Tibial nerve (tissue), 4 donors: ENCODE results near the gene NEK4. TPM values are rescaled to one million over a fixed set of nuclear protein-coding genes. Genes with fewer than 3 reads are reported as not detected.

Experiments used
- DNase-seq, 2 donors: peaks; one replicate each; pipeline ENCODE4 v3.0.0-alpha.2; 2019; ENCODE audit warnings: low spot score in 2 of 2
- H3K27ac ChIP-seq, 4 donors: fragments of 200-600 bp; sonication (generic) in 3 of 4; one replicate each; pipeline ENCODE4 v1.5.1; 2017 to 2019; ENCODE audit warnings: mild to moderate bottlenecking in 1 of 4
- H3K27me3 ChIP-seq, 2 donors: fragments of 200-600 bp; sonication (generic) in 1 of 2; one replicate each; pipeline versions ENCODE4 v1.5.1 to v1.6.0; 2017 to 2019
- H3K36me3 ChIP-seq, 3 donors: fragments of 200-600 bp; sonication (generic); one replicate each; pipeline ENCODE4 v1.5.1; 2018 to 2019
- H3K4me1 ChIP-seq, 4 donors: fragments of 200-600 bp; sonication (generic) in 3 of 4; one replicate each; pipeline ENCODE4 v1.5.1; 2017 to 2019
- H3K4me3 ChIP-seq, 4 donors: fragments of 200-600 bp; sonication (generic) in 3 of 4; one replicate each; pipeline ENCODE4 v1.5.1; 2017 to 2019; ENCODE audit warnings: mild to moderate bottlenecking in 1 of 4, moderate library complexity in 1 of 4
- H3K9me3 ChIP-seq, 4 donors: fragments of 200-600 bp; sonication (generic) in 3 of 4; one replicate each; pipeline ENCODE4 v1.5.1; 2017 to 2019
- CTCF ChIP-seq, 5 experiments: fragments of 200-600 bp in 3 of 5; fragments of 450-650 bp in 2 of 5; sonication (generic) in 3 of 5; IDR thresholded peaks; one replicate each; pipeline ENCODE4 v1.5.1; 2016 to 2019; ENCODE audit warnings: antibody characterized with exemption in 5 of 5, mild to moderate bottlenecking in 3 of 5, moderate library complexity in 2 of 5
- EP300 ChIP-seq, 2 donors: sonication (generic); formaldehyde crosslinking; IDR thresholded peaks; one replicate each; pipeline ENCODE4 v1.6.1; 2017; ENCODE audit warnings: antibody characterized with exemption in 2 of 2, mild to moderate bottlenecking in 1 of 2
- POLR2A ChIP-seq, 2 donors: fragments of 450-650 bp; IDR thresholded peaks; one replicate each; pipeline ENCODE4 v1.6.1; 2017; ENCODE audit warnings: antibody characterized with exemption in 2 of 2, mild to moderate bottlenecking in 2 of 2, moderate library complexity in 2 of 2
- WGBS, 2 donors: methylation state at CpG; one replicate each; pipeline ENCODE4 v1.1.5; 2018; 5-methylcytosine and 5-hydroxymethylcytosine counted together
- total RNA-seq, 4 donors: library from RNA; depleted of rRNA; stranded (reverse); fragments of >200 nt; gene quantifications; one replicate each; pipeline ENCODE4 v1.1.0, GENCODE V29; 2016

The NEK4 gene
- total RNA-seq, 4 donors from 2014 or later, result 19.2 to 26.7 (median 20.5) TPM

- Histone ChIP-seq H3K27me3 (no peaks in the 10 kb centered on the region), H3K4me3 (no peak overlapping the region), H3K9me3 (no peaks in the 10 kb centered on the region), H3K27ac (no peak overlapping the region), H3K4me1 (no peaks in the 10 kb centered on the region), H3K36me3 (peaks cover 0 to 55% (median 0%) of the 10 kb centered on the region in 3 donors)
- DNase-seq, result no peak
- WGBS, 2 donors, result 84 to 85% methylated on average over 6 of the region's 6 CpGs
- TF ChIP-seq POLR2A (IDR thresholded peaks at IDR 0.05) (no peak), EP300 (IDR thresholded peaks at IDR 0.05) (no peak), CTCF (IDR thresholded peaks at IDR 0.05) (no peak)
These were observed 45.5 kb upstream of the NEK4 start for GRCh38 chr3:52816199-52816598.

GRCh38 chr3:52813810-52814209, 43.1 kb upstream of the NEK4 start:
- no peak for DNase-seq
- H3K36me3 ChIP-seq, result peaks cover 0 to 34% (median 0%) of the 10 kb centered on the region in 3 donors
- no peaks in the 10 kb centered on the region for H3K4me1 ChIP-seq
- no peak overlapping the region for H3K27ac ChIP-seq
- H3K4me3 ChIP-seq, result no peak overlapping the region
- H3K9me3 ChIP-seq, result no peaks in the 10 kb centered on the region
- H3K27me3 ChIP-seq, result no peaks in the 10 kb centered on the region
- TF ChIP-seq EP300 (IDR thresholded peaks at IDR 0.05), result no peak
- 78 to 80% methylated on average over 7 to 8 of the region's 8 CpGs for WGBS, 2 donors

GRCh38 chr3:52811452-52812011, 40.8 kb upstream of the NEK4 start:
- peaks cover 0 to 22% (median 0%) of the 10 kb centered on the region in 3 donors for H3K36me3 ChIP-seq
- H3K9me3 ChIP-seq, result no peaks in the 10 kb centered on the region
- no peak for TF ChIP-seq CTCF (IDR thresholded peaks at IDR 0.05)
- TF ChIP-seq POLR2A (IDR thresholded peaks at IDR 0.05), result no peak
- TF ChIP-seq EP300 (IDR thresholded peaks at IDR 0.05), result no peak
- H3K27ac ChIP-seq, result no peak overlapping the region
- whole genome bisulfite sequencing, 2 donors, result 83 to 90% methylated on average over 5 to 7 of the region's 7 CpGs
- H3K4me3 ChIP-seq, result no peak overlapping the region
- no peaks in the 10 kb centered on the region for H3K27me3 ChIP-seq
- DNase-seq, result no peak
- no peaks in the 10 kb centered on the region for H3K4me1 ChIP-seq

- no peak for DNase-seq
- 88 to 91% methylated on average over 11 of the region's 11 CpGs for WGBS, 2 donors
- Histone ChIP-seq H3K27me3 (no peaks in the 10 kb centered on the region), H3K4me1 (no peaks in the 10 kb centered on the region), H3K9me3 (no peaks in the 10 kb centered on the region), H3K27ac (no peak overlapping the region), H3K4me3 (no peak overlapping the region), H3K36me3 (peaks cover 0 to 16% (median 0%) of the 10 kb centered on the region in 3 donors)
- no peak for TF ChIP-seq POLR2A (IDR thresholded peaks at IDR 0.05)
- no peak for TF ChIP-seq EP300 (IDR thresholded peaks at IDR 0.05)
- no peak for TF ChIP-seq CTCF (IDR thresholded peaks at IDR 0.05)
These were observed 40.2 kb upstream of the NEK4 start for GRCh38 chr3:52810923-52811322.

DNA sequence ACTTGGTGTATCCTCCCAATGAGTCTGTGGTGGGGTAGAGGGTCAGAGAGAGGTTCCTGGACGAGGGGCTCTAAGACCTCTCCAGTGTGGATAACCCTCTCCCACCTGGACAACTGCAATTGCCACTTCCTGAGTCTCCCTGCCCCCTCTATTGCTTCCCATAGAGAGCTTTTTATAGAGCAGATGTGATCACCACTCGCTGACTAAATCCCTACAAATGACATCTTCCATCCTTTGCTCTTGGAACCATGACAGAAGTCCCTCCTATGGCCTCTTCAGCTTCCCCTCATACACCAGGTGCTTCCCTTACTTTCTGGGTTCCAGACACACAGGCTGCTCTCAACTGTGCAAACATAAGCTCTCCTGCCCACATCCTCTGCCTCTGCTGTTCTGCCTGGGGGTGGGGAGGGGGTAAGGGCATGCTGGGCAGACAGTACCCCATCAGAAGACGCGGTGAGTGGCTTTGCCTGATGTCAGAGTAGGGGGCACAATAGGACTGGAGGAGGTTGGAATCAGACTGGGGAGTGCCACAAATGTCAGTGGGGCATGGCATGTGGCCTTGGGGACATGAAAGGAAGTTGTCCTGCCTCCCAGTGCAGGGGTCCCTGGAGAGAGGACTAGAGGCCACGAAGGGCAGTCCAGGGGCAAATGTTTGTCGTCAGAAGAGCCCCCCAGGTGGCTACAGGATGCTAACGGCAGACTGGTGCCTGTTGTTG, 39.1 kb upstream of the NEK4 start:
- Histone ChIP-seq H3K27ac (no peak overlapping the region), H3K36me3 (peaks cover 0 to 15% (median 0%) of the 10 kb centered on the region in 3 donors), H3K9me3 (no peaks in the 10 kb centered on the region), H3K4me1 (no peaks in the 10 kb centered on the region), H3K4me3 (no peak overlapping the region), H3K27me3 (no peaks in the 10 kb centered on the region)
- 54 to 68% methylated on average over 7 of the region's 7 CpGs for WGBS, 2 donors
- TF ChIP-seq POLR2A (IDR thresholded peaks at IDR 0.05) (no peak), CTCF (IDR thresholded peaks at IDR 0.05) (no peak), EP300 (IDR thresholded peaks at IDR 0.05) (no peak)
- DNase-seq, result no peak
